Vagina (tissue), 2 donors: Measurements from ENCODE around the gene TSPAN15. TPM values are rescaled to one million over a fixed set of nuclear protein-coding genes. Genes with fewer than 3 reads are reported as not detected.
A peak's percentile ranks its signal among the peaks of the same experiment; 100 is the strongest.

Source experiments
- DNase-seq, 2 donors: peaks; one replicate each; pipeline ENCODE4 v3.0.0-alpha.2; 2017; ENCODE audit errors: extremely low spot score in 2 of 2
- H3K27ac ChIP-seq: fragments of 200-600 bp; sonication (generic); one replicate; pipeline ENCODE4 v1.5.1; 2019
- H3K27me3 ChIP-seq: fragments of 200-600 bp; sonication (generic); one replicate; pipeline ENCODE4 v1.5.1; 2019
- H3K36me3 ChIP-seq, 2 donors: fragments of 200-600 bp; sonication (generic); one replicate each; pipeline ENCODE4 v1.5.1; 2017 to 2019
- H3K4me1 ChIP-seq: fragments of 200-600 bp; sonication (generic); one replicate; pipeline ENCODE4 v1.5.1; 2019
- H3K4me3 ChIP-seq, 2 donors: fragments of 200-600 bp; sonication (generic); 1 replicate in 1 of 2; 2 replicates in 1 of 2; pipeline ENCODE4 v1.5.1; 2016 to 2019
- H3K9me3 ChIP-seq: fragments of 200-600 bp; sonication (generic); one replicate; pipeline ENCODE4 v1.5.1; 2019
- CTCF ChIP-seq, 3 experiments: fragments of 450-650 bp in 2 of 3; fragments of 200-600 bp in 1 of 3; sonication (generic) in 1 of 3; IDR thresholded peaks; one replicate each; pipeline ENCODE4 v1.5.1; 2017 to 2019; ENCODE audit warnings: antibody characterized with exemption in 3 of 3, mild to moderate bottlenecking in 2 of 3, moderate library complexity in 2 of 3
- POLR2A ChIP-seq, 2 donors: fragments of 450-650 bp; IDR thresholded peaks; one replicate each; pipeline ENCODE4 v1.6.1; 2017; ENCODE audit warnings: antibody characterized with exemption in 2 of 2, mild to moderate bottlenecking in 2 of 2, moderate library complexity in 2 of 2
- POLR2AphosphoS5 ChIP-seq, 2 donors: sonication (generic); formaldehyde crosslinking; IDR thresholded peaks; one replicate each; pipeline ENCODE4 v1.9.0; 2017; ENCODE audit warnings: antibody characterized with exemption in 2 of 2, mild to moderate bottlenecking in 2 of 2, low read depth in 1 of 2; ENCODE audit not compliant: insufficient read depth in 1 of 2
- intact Hi-C: fragments of 100-400 bp; cut with DNase I; formaldehyde crosslinking; loops from one replicate; pipeline ENCODE4 v1.15.1; 2023
- total RNA-seq: library from RNA; depleted of rRNA; stranded (reverse); fragments of >200 nt; gene quantifications from one replicate; pipeline ENCODE4 v1.2.3, GENCODE V29; 2016

Gene TSPAN15
- total RNA-seq, 1 donor from 2014 or later: 26.5 TPM

DNA sequence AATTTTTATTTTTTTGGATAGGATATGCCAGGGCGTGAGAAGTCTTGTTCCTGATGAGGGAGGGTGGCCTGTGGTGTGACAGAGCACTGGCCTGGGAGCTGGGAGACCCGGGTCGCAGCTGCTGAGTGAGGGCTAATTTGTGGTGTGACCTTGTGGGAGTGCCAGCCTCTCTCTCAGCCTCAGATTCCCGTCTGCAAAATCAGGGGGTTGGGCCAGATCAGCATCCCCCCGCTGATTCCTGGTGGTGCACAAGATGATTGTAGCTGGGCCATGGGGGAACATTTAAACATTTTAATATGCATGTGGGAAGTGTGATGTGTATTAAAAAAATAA lies 14.9 kb downstream of the TSPAN15 start:
- Histone ChIP-seq H3K27ac (peak overlapping the region; percentile 29), H3K9me3 (no peaks in the 10 kb centered on the region)
- intact Hi-C loops: no loop called here

DNA sequence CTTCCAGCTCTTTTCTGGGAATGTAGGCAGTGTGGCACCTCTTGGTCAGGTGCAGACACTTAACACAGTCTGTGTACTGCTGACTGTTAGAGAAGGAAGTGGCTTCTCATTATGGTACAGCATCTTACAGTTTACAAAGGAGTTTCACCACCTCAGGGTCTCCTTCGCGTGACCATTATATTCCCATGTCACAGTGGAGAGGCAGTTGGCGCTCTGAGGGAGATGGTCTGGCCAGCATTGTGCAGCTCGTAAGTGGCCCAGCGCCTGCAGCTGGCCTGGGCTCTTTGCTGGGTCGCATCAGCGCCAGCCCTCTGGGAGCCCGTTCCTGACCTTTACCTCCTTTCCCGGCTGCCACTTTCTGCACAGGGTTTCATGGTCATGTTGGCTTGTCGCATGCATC lies 15.4 kb downstream of the TSPAN15 start:
- intact Hi-C loops: no loop called here
- DNase-seq: no peak
- no peak overlapping the region for H3K27ac ChIP-seq
- TF ChIP-seq CTCF (IDR thresholded peaks at IDR 0.05) (no peak), POLR2AphosphoS5 (IDR thresholded peaks at IDR 0.05; ENCODE audit: insufficient read depth in 1 of 2, low read depth in 1 of 2) (no peak), POLR2A (IDR thresholded peaks at IDR 0.05) (no peak)
- no peaks in the 10 kb centered on the region for H3K9me3 ChIP-seq
- H3K4me1 ChIP-seq: peaks cover 25% of the 10 kb centered on the region
- no peaks in the 10 kb centered on the region for H3K27me3 ChIP-seq
- no peaks in the 10 kb centered on the region for H3K36me3 ChIP-seq
- no peak overlapping the region for H3K4me3 ChIP-seq

More for the DNA sequence above, 14.9 kb downstream of the TSPAN15 start:
- Histone ChIP-seq H3K4me3 (no peak overlapping the region), H3K27me3 (no peaks in the 10 kb centered on the region), H3K4me1 (peaks cover 30% of the 10 kb centered on the region), H3K36me3 (no peaks in the 10 kb centered on the region)
- DNase-seq: no peak
- TF ChIP-seq POLR2AphosphoS5 (IDR thresholded peaks at IDR 0.05; ENCODE audit: insufficient read depth in 1 of 2, low read depth in 1 of 2) (no peak), POLR2A (IDR thresholded peaks at IDR 0.05) (no peak), CTCF (IDR thresholded peaks at IDR 0.05) (no peak)

GRCh38 chr10:69467928-69468750 lies 16.9 kb downstream of the TSPAN15 start:
- peak overlapping the region; percentile 39 for H3K27ac ChIP-seq
- TF ChIP-seq POLR2A (IDR thresholded peaks at IDR 0.05): no peak
- no peak for TF ChIP-seq CTCF (IDR thresholded peaks at IDR 0.05)
- TF ChIP-seq POLR2AphosphoS5 (IDR thresholded peaks at IDR 0.05; ENCODE audit: insufficient read depth in 1 of 2, low read depth in 1 of 2): no peak
- H3K36me3 ChIP-seq: no peaks in the 10 kb centered on the region
- H3K4me1 ChIP-seq: peaks cover 33% of the 10 kb centered on the region
- H3K9me3 ChIP-seq: no peaks in the 10 kb centered on the region
- intact Hi-C loops: no loop called here
- H3K4me3 ChIP-seq: no peak overlapping the region
- DNase-seq: no peak
- no peaks in the 10 kb centered on the region for H3K27me3 ChIP-seq

GRCh38 chr10:69468751-69469089 lies 17.5 kb downstream of the TSPAN15 start:
- H3K4me1 ChIP-seq: peaks cover 36% of the 10 kb centered on the region
- intact Hi-C loops: no loop called here

More at GRCh38 chr10:69468751-69469089, 17.5 kb downstream of the TSPAN15 start:
- no peaks in the 10 kb centered on the region for H3K9me3 ChIP-seq
- no peaks in the 10 kb centered on the region for H3K36me3 ChIP-seq
- no peaks in the 10 kb centered on the region for H3K27me3 ChIP-seq
- H3K4me3 ChIP-seq: no peak overlapping the region
- H3K27ac ChIP-seq: peak overlapping the region; percentile 39
- DNase-seq: no peak
- TF ChIP-seq CTCF (IDR thresholded peaks at IDR 0.05) (no peak), POLR2A (IDR thresholded peaks at IDR 0.05) (no peak), POLR2AphosphoS5 (IDR thresholded peaks at IDR 0.05; ENCODE audit: insufficient read depth in 1 of 2, low read depth in 1 of 2) (no peak)
